ENCODE measurements around the gene GLB1L.

The GLB1L gene

DNA sequence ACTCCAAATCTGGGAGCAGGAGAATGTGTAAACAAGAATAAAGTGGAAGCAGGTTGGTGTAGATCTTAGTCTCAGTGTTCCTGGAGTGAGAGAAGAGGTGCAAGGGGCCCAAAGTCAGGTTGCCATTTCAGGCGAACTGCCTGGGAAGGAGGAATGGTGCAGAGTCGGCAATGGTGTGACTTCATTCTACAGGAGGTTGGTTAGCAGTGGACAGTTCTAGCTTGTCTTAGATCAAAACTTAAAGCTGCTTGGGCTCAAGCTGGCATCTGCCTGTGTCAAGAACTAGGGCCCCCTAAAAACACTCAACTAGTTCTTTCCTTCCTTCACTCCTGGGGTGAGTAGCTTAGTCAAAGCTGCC lies 3.6 kb upstream of the GLB1L start:
- peak overlapping the region; percentile 28 for H3K4me3 ChIP-seq (ENCODE audit: low read depth, low read length)
- TF ChIP-seq, protein P1, sequence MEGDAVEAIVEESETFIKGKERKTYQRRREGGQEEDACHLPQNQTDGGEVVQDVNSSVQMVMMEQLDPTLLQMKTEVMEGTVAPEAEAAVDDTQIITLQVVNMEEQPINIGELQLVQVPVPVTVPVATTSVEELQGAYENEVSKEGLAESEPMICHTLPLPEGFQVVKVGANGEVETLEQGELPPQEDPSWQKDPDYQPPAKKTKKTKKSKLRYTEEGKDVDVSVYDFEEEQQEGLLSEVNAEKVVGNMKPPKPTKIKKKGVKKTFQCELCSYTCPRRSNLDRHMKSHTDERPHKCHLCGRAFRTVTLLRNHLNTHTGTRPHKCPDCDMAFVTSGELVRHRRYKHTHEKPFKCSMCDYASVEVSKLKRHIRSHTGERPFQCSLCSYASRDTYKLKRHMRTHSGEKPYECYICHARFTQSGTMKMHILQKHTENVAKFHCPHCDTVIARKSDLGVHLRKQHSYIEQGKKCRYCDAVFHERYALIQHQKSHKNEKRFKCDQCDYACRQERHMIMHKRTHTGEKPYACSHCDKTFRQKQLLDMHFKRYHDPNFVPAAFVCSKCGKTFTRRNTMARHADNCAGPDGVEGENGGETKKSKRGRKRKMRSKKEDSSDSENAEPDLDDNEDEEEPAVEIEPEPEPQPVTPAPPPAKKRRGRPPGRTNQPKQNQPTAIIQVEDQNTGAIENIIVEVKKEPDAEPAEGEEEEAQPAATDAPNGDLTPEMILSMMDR (IDR thresholded peaks at IDR 0.05; ENCODE audit: insufficient read depth, low read depth, low read length, missing control alignments), result no peak
- no peak for DNase-seq (ENCODE audit: low read depth)

DNA sequence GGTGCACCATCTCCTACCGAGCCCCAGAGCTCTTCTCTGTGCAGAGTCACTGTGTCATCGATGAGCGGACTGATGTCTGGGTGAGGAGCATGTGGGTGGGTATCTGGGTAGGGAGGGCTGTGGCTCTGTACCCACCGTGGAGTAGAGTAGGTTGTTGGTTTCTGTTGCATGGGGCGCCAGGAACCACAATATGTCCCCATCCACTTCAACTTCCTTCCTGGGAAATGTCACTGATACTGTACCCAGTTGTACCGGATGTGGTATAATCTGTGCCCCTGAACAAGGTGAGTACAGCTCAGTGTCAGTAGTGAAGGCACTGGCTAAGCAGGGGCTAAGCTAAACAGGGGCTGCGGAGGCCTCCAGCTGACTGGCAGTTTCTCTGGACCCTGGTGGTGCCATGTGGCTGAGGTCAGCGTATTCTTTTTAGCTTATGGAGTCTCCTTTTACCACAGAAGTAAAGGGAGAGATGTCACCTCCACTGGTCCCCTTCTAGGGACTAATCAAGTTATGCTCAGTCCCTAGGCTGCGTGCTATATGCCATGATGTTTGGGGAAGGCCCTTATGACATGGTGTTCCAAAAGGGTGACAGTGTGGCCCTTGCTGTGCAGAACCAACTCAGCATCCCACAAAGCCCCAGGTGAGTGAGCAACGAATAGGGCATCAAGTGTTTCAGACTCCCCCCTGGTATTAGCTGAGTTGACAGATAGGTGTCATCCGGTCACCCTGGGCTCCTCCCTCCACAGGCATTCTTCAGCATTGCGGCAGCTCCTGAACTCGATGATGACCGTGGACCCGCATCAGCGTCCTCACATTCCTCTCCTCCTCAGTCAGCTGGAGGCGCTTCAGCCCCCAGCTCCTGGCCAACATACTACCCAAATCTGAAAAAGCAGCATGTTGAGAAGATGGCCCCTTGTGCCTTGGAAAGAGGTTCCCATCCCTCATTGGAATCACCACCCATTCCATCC lies 2.7 kb upstream of the GLB1L start:
- TF ChIP-seq, protein P1 (IDR thresholded peaks at IDR 0.05; ENCODE audit: insufficient read depth, low read depth, low read length, missing control alignments), result no peak
- no peak overlapping the region for H3K4me3 ChIP-seq (ENCODE audit: low read depth, low read length)
- peak; percentile 47 for DNase-seq (ENCODE audit: low read depth)

DNA sequence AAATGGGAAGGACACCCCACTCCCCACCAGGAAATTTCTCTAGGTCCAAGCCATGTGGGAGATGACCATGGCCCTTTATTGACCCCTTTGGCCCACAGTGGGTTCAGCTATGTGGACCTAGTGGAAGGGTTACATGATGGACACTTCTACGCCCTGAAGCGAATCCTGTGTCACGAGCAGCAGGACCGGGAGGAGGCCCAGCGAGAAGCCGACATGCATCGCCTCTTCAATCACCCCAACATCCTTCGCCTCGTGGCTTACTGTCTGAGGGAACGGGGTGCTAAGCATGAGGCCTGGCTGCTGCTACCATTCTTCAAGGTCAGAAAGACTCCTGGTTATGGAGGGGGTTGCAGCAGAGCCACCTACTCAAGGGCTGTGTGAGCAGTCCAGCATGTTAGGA lies 1.3 kb upstream of the GLB1L start:
- DNase-seq (ENCODE audit: low read depth), result no peak
- TF ChIP-seq, protein P1 (IDR thresholded peaks at IDR 0.05; ENCODE audit: insufficient read depth, low read depth, low read length, missing control alignments), result no peak
- H3K4me3 ChIP-seq (ENCODE audit: low read depth, low read length), result no peak overlapping the region; the same call in 1 of the 2 replicates

DNA sequence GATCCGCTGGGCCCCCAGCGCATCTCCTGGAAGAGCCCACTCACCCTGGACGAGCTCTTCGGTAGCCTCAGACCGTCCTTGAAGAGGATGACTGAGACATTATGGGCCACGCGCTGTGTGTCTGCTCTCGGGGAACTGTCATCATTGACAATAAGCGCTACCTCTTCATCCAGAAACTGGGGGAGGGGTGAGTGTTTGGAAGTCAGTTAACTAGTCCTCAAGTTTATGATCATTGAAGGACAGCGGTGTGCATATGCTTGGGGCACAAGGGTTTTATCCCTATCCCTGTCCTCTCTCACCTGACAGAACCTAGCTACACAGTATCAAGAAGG lies 621 bp upstream of the GLB1L start:
- TF ChIP-seq, protein P1 (IDR thresholded peaks at IDR 0.05; ENCODE audit: insufficient read depth, low read depth, low read length, missing control alignments), result no peak
- H3K4me3 ChIP-seq (ENCODE audit: low read depth, low read length), result peak overlapping the region; percentile 82
- no peak for DNase-seq (ENCODE audit: low read depth)

DNA sequence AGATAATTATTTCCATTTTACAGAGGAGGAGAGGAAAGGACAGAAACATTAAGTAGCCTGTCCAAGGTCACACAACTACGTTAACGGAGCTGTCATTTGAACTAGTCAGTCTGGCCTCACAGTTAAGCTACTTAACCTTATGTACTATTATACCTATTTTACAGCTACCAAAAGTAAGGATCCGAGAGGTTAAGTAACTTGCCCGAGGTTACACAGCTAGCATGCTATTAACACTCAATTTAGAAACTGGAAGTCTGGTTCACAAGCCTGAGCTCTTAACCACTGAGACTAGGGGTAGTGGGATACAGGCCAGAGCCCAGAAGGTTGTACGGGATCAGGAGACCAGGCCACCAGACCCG lies 476 bp downstream of the GLB1L start:
- TF ChIP-seq, protein P1 (IDR thresholded peaks at IDR 0.05; ENCODE audit: insufficient read depth, low read depth, low read length, missing control alignments), result no peak
- peak overlapping the region; percentile 82 for H3K4me3 ChIP-seq (ENCODE audit: low read depth, low read length)
- no peak for DNase-seq (ENCODE audit: low read depth)

DNA sequence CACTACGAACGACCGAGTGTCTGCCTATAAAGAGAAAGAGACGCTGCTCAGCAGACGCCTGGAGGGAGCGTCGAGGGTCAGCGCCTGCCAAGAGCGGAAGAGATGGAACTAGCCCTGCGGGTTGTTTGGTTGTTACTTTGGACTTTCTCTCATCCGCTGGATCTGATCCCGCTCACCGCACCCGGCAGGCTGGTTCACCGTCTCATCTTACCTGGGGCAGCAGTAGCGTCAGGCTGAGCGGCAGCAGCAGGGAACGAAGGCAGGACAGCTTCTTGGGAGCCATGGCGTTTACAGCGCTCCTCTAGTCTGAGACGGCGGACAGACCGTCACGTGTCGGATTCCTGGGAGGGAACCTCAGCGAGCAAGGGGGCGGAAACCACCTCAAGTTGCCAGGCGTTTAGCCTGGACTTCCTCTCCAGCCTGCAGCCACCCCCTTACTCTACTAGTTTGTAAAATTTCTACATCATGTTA lies 1.9 kb downstream of the GLB1L start:
- DNase-seq (ENCODE audit: low read depth), result no peak
- TF ChIP-seq, protein P1 (IDR thresholded peaks at IDR 0.05; ENCODE audit: insufficient read depth, low read depth, low read length, missing control alignments), result no peak
- no peak overlapping the region for H3K4me3 ChIP-seq (ENCODE audit: low read depth, low read length)

DNA sequence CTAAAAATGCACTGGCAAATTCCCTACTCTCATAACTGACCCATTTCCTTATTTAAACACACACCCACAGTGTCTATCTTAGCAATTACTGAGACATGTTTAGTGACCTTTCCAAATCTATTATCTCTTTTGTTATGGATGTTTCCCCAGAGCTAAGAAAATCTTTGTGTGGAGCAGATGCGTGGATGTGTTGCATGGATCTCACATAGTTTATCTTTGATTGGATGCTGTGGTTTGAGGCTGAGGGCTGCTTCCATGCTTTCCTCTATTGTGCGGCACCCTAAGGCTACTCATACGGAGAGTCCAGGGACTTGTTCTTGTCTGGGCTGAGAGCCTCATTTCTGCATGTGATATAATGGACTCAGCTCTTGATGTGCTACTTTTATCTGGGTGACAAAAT lies 10.9 kb downstream of the GLB1L start:
- H3K4me3 ChIP-seq (ENCODE audit: low read depth, low read length), result no peak overlapping the region
- TF ChIP-seq, protein P1 (IDR thresholded peaks at IDR 0.05; ENCODE audit: insufficient read depth, low read depth, low read length, missing control alignments), result no peak
- no peak for DNase-seq (ENCODE audit: low read depth)

Measured in GM12865 (cell line).